Motor neuron (in vitro differentiated cells): ENCODE measurements around the gene MAN1A1. TPM values are rescaled to one million over a fixed set of nuclear protein-coding genes. Genes with fewer than 3 reads are reported as not detected.
A peak's percentile ranks its signal among the peaks of the same experiment; 100 is the strongest.

Source experiments
- ATAC-seq, 8 experiments: fragments of 200-7000 bp; cut with Tn5 transposase; replicated peaks in 6 of 8; 2 replicates each; pipeline ENCODE4 v1.8.0; 2021; ENCODE audit warnings: mild to moderate bottlenecking in 8 of 8, moderate library complexity in 8 of 8
- H3K27ac ChIP-seq, 2 donors: fragments of 250-450 bp; sonication (Bioruptor Pico); 2 replicates each; pipeline ENCODE4 v1.9.0; 2021; ENCODE audit warnings: antibody characterized with exemption in 2 of 2, mild to moderate bottlenecking in 2 of 2, moderate library complexity in 1 of 2
- H3K4me1 ChIP-seq, 2 donors: fragments of 250-450 bp; sonication (Bioruptor Pico); replicated peaks in 1 of 2; 2 replicates each; pipeline ENCODE4 v1.6.1; 2021; ENCODE audit warnings: antibody characterized with exemption in 2 of 2, mild to moderate bottlenecking in 2 of 2, moderate library complexity in 1 of 2
- H3K4me3 ChIP-seq, 5 donors: fragments of 250-450 bp; sonication (Bioruptor Pico); 2 replicates each; pipeline ENCODE4 v1.9.0; 2021; ENCODE audit warnings: antibody characterized with exemption in 5 of 5, mild to moderate bottlenecking in 5 of 5, moderate library complexity in 4 of 5
- WGBS, 10 experiments: fragments of 450-650 bp; shearing (Covaris generic); methylation state at CpG; one replicate each; pipeline ENCODE4 v1.0.0; 2022; 5-methylcytosine and 5-hydroxymethylcytosine counted together
- in situ Hi-C, 9 experiments: fragments of 400-800 bp; cut with MboI; loops; one replicate each; pipeline ENCODE4 v1.15.0; 2021; ENCODE audit warnings: low sequenced_read_pairs in 9 of 9, low pct_unique_long_range_greater_than_20kb in 2 of 9; ENCODE audit not compliant: unreplicated experiment in 9 of 9
- total RNA-seq, 8 experiments: library from RNA; unstranded; fragments of 300-600 nt; gene quantifications; 2 replicates each; pipeline versions ENCODE4 v1.2.3 to v1.2.4, GENCODE V29; 2022

Gene MAN1A1
- total RNA-seq, 8 experiments from 2014 or later: 0.73 to 32.9 (median 4.5) TPM

GRCh38 chr6:119224095-119224701, 125.4 kb downstream of the MAN1A1 start:
- Histone ChIP-seq H3K27ac (no peak overlapping the region), H3K4me3 (no peak overlapping the region), H3K4me1 (no peaks in the 10 kb centered on the region)
- WGBS, 10 experiments: 61 to 100% (median 97%) methylated on average over 1 to 4 of the region's 4 CpGs; no CpG with 5 or more reads in 1 of the 10 experiments
- in situ Hi-C loops: no loop called here
- no peak for ATAC-seq

DNA sequence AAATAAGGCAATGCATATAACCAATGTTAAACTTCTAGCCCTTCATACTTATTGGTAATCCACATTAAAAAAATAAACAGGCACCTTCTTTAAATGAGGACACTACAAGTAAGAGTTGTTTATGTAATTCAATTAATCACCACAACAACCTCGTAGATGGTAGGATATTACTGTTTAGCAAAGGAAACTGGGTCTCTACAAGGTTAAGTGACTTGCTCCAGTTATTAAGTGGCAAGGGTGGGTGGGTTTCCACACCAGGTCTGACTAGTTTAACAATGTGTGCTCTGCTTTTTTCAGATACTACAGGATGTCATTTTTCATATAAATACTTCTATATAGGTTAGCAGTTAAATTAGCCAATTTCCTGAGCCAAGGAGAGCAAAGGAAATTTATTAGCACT, 129.1 kb downstream of the MAN1A1 start:
- Histone ChIP-seq H3K4me1 (no peaks in the 10 kb centered on the region), H3K27ac (no peak overlapping the region), H3K4me3 (no peak overlapping the region)
- WGBS, 10 experiments: 29 to 100% (median 100%) methylated on average over 1 of the region's 1 CpG
- in situ Hi-C loops: no loop called here
- ATAC-seq: no peak

GRCh38 chr6:119218548-119218947, 131.0 kb downstream of the MAN1A1 start:
- in situ Hi-C loops: no loop called here
- ATAC-seq: no peak

GRCh38 chr6:119215885-119216590, 133.5 kb downstream of the MAN1A1 start:
- WGBS, 10 experiments: 60 to 100% (median 94%) methylated on average over 1 to 9 of the region's 9 CpGs
- no peaks in the 10 kb centered on the region for H3K4me1 ChIP-seq
- ATAC-seq: no peak
- no peak overlapping the region for H3K27ac ChIP-seq
- H3K4me3 ChIP-seq: no peak overlapping the region
- in situ Hi-C loops: no loop called here

More at GRCh38 chr6:119218548-119218947, 131.0 kb downstream of the MAN1A1 start:
- H3K4me1 ChIP-seq: no peaks in the 10 kb centered on the region
- no peak overlapping the region for H3K27ac ChIP-seq
- H3K4me3 ChIP-seq: no peak overlapping the region
- 75 to 95% (median 86%) methylated on average over 1 to 4 of the region's 4 CpGs; no CpG with 5 or more reads in 6 of the 10 experiments for WGBS, 10 experiments

DNA sequence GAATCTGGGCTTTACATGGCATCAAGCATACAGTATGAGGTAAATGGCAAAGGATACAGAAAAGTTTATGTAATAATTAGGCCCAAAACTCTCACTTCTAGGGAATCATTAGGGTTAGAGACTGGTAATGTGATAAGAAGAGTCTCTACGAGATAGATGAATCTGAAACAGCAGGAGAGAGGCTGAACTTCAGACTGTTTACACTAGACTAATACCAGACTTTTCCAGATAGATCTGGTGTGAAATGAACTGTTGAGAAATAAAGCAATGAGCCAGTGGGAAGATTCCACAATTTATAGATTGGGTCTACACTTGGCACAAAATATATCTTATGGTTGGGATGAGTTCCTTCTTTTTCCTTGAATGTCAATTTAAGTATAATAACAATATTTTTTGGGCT, 134.3 kb downstream of the MAN1A1 start:
- ATAC-seq: no peak
- 91 to 100% (median 100%) methylated on average over 1 of the region's 1 CpG; no CpG with 5 or more reads in 4 of the 10 experiments for WGBS, 10 experiments
- H3K4me1 ChIP-seq: no peaks in the 10 kb centered on the region
- no peak overlapping the region for H3K4me3 ChIP-seq
- no peak overlapping the region for H3K27ac ChIP-seq
- in situ Hi-C loops: no loop called here

GRCh38 chr6:119210596-119210995, 139.0 kb downstream of the MAN1A1 start:
- ATAC-seq: no peak
- H3K4me3 ChIP-seq: no peak overlapping the region
- in situ Hi-C loops: no loop called here
- peaks cover 0 to 3% of the 10 kb centered on the region in 2 donors for H3K4me1 ChIP-seq
- no peak overlapping the region for H3K27ac ChIP-seq

- ATAC-seq: peak in 3 of 8 experiments; percentile 38 to 54 (median 44)
- in situ Hi-C loops: no loop called here
- Histone ChIP-seq H3K27ac (no peak overlapping the region), H3K4me1 (peaks cover 0 to 3% of the 10 kb centered on the region in 2 donors), H3K4me3 (no peak overlapping the region)
- 0 to 100% (median 83%) methylated on average over 1 to 7 of the region's 11 CpGs for WGBS, 10 experiments
These were observed 139.9 kb downstream of the MAN1A1 start for GRCh38 chr6:119209452-119210205.

DNA sequence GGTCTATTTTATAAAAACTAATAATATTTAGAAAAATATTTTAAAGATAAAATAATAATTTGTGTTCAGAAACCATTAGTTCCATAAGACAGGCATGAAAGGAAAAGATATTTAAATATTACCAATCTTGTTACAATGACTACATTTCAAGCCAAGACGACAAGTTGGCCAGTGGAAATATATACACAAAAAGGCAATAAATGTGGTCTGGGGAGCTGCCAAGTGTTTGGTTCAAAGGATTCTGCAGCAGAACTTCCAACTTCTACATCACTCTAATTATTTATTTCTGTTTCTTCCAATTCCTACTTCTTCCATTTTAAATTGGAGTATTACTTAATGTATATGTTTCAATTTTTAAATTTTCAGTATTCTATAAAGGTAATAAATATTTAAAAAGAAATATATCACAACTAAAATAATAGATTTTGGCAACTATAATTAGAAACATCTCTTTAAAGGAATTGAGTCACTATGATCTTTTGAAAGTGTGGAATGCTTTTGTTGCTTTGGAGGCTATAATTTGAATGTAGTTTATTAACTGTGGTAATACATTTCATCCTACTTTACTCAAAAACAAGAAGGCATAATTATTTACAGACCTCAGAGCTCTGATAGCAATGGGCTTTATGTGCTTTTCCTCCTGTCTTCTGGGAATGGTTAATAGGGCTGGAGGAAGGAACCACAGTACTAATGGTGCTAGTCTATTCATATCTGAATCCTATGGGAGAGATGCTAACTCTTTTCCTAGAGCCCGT, 141.4 kb downstream of the MAN1A1 start:
- no peak for ATAC-seq
- in situ Hi-C loops: no loop called here
- 30 to 100% (median 88%) methylated on average over 1 to 2 of the region's 2 CpGs; no CpG with 5 or more reads in 1 of the 10 experiments for WGBS, 10 experiments
- Histone ChIP-seq H3K27ac (no peak overlapping the region), H3K4me3 (no peak overlapping the region), H3K4me1 (peaks cover 0 to 3% of the 10 kb centered on the region in 2 donors)

DNA sequence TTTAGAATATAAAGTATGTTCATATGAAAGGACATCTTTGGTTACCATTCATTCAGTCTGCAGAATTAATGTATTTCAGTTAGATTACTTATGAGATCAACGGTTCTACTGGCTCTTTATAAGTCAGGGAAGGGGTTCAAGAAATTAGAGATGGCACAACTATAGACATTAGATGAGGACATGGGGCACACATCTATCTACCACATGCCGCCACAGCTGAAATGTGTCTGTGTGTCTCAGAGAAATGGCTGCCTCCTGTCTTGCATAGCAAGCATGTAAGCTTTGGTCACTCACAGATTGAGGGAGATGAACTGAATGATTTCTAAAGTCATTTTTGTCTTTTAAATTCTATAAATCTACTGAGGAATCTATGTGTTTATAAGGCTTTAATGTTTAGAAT, 142.2 kb downstream of the MAN1A1 start:
- 50 to 100% (median 89%) methylated on average over 1 to 2 of the region's 2 CpGs; no CpG with 5 or more reads in 2 of the 10 experiments for WGBS, 10 experiments
- no peak for ATAC-seq
- Histone ChIP-seq H3K27ac (no peak overlapping the region), H3K4me1 (peaks cover 0 to 3% of the 10 kb centered on the region in 2 donors), H3K4me3 (no peak overlapping the region)
- in situ Hi-C loops: no loop called here

DNA sequence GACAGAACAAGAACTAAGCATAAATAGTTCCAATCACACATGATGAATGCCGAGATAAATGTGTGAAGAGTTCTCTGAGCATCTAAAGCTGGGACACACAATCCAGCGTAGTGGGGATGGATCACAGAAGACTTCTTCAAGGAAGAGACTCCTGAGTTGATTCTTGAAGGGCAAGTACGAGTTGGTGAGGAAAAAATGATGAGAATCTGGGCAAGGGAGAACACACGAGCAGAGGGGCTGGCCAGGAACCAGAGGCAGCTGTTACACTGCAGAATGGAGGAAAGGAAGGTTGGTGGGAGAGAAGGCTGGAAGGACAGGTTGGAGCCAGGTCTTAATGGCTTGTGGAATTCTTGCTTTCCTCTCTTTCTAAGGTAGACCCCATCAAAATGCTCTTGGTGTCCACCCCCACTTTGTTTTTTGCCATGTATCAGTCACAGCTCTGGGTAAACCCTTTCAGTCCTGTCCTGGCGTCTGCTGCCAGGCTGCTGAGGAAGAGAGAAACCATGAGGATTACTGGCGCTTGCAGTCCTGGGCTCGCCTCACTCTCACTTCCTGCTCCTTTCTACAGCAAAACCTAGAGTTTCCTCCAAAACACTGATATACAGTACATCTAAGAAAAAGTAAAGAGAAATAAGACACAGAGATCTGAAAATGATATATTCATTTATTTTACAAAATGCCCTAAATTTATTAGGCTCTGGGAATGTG, 143.5 kb downstream of the MAN1A1 start:
- Histone ChIP-seq H3K4me3 (no peak overlapping the region), H3K4me1 (peaks cover 0 to 3% of the 10 kb centered on the region in 2 donors), H3K27ac (no peak overlapping the region)
- WGBS, 10 experiments: 49 to 100% (median 81%) methylated on average over 2 to 6 of the region's 7 CpGs; no CpG with 5 or more reads in 1 of the 10 experiments
- in situ Hi-C loops: no loop called here
- ATAC-seq: no peak

- no peak overlapping the region for H3K4me3 ChIP-seq
- no peak overlapping the region for H3K27ac ChIP-seq
- peaks cover 0 to 2% of the 10 kb centered on the region in 2 donors for H3K4me1 ChIP-seq
- in situ Hi-C loops: no loop called here
- 71 to 100% (median 92%) methylated on average over 3 of the region's 3 CpGs; no CpG with 5 or more reads in 3 of the 10 experiments for WGBS, 10 experiments
- no peak for ATAC-seq
These were observed 144.8 kb downstream of the MAN1A1 start for GRCh38 chr6:119204719-119205118.

DNA sequence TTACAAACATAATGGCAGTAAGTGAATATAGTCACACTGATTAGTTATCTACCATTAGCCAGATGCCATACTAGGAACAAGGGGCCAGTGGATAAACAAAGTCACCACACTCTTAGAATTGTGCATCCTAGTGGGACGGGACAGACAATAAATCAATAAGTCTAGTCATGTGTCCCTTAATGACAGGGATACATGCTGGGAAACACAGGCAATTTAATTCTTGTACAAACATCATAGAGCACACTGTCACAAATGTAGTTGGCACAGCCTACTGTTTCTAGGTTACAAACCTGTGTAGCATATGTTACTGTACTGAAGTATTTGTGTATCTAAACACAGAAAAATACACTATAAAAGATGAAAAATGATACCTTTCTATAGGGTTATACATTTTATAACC, 148.1 kb downstream of the MAN1A1 start:
- 80 to 100% (median 100%) methylated on average over 1 of the region's 1 CpG; no CpG with 5 or more reads in 5 of the 10 experiments for WGBS, 10 experiments
- no peaks in the 10 kb centered on the region for H3K4me1 ChIP-seq
- in situ Hi-C loops: no loop called here
- H3K4me3 ChIP-seq: no peak overlapping the region
- ATAC-seq: peak in 1 of 8 experiments; percentile 49
- H3K27ac ChIP-seq: no peak overlapping the region
